Fibroblast of mammary gland (primary cell): ENCODE results near the gene SLC38A9.

Source experiments
- DNase-seq: peaks from one replicate; pipeline ENCODE4 v3.0.0-alpha.2; 2010; ENCODE audit warnings: low read depth
- H3K4me3 ChIP-seq: 2 replicates; pipeline ENCODE4 v1.5.1; 2011; ENCODE audit warnings: low read depth, mild to moderate bottlenecking, low read length, moderate library complexity; ENCODE audit not compliant: control insufficient read depth
- TF ChIP-seq, protein P1 (sequence below): conservative IDR thresholded peaks from 2 replicates; pipeline ENCODE4 v1.5.1; 2011; ENCODE audit warnings: low read depth, low read length, inconsistent platforms; ENCODE audit not compliant: control insufficient read depth, insufficient read depth

SLC38A9 gene

DNA sequence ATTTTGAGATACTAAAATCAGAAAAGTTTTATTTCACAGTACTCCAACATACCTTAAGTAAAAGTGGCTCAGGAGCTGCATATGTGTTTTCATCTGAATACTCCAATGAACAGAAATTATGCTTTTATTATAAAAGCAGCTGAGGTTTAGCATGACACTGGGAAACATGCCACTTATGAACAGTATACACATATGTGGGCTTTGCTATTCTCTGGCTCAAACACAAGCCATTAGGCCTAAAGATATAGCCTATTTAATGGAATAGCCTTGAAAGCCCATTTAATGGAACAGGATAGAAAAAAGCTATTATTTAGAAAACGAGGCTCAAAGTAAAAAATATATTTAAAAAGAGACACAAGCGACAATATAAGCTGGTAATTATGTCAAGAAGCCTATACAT lies 74.1 kb downstream of the SLC38A9 start:
- H3K4me3 ChIP-seq, result no peak overlapping the region
- TF ChIP-seq, protein P1, sequence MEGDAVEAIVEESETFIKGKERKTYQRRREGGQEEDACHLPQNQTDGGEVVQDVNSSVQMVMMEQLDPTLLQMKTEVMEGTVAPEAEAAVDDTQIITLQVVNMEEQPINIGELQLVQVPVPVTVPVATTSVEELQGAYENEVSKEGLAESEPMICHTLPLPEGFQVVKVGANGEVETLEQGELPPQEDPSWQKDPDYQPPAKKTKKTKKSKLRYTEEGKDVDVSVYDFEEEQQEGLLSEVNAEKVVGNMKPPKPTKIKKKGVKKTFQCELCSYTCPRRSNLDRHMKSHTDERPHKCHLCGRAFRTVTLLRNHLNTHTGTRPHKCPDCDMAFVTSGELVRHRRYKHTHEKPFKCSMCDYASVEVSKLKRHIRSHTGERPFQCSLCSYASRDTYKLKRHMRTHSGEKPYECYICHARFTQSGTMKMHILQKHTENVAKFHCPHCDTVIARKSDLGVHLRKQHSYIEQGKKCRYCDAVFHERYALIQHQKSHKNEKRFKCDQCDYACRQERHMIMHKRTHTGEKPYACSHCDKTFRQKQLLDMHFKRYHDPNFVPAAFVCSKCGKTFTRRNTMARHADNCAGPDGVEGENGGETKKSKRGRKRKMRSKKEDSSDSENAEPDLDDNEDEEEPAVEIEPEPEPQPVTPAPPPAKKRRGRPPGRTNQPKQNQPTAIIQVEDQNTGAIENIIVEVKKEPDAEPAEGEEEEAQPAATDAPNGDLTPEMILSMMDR, result no peak
- DNase-seq, result no peak

DNA sequence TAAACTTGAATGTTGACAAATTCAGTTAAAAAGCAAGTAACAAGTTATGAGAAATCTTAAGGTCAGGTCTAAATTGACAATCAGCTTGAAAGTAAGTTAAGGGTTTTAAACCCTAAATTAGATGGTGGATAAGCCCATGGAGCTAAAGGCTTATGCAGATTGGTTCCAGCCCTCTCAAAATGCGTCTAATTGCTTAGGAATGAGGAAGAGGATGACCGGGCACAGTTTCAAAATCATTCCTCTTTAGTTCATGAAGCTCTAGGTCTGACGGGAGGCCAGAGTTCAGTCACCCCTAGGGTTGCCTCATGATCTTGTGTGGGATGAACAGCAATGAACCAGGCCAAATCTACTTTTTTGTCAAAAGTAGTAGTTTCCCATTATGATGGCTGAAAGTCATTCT lies 75.4 kb downstream of the SLC38A9 start:
- no peak overlapping the region for H3K4me3 ChIP-seq
- DNase-seq, result peak; percentile 72
- TF ChIP-seq, protein P1, result no peak

DNA sequence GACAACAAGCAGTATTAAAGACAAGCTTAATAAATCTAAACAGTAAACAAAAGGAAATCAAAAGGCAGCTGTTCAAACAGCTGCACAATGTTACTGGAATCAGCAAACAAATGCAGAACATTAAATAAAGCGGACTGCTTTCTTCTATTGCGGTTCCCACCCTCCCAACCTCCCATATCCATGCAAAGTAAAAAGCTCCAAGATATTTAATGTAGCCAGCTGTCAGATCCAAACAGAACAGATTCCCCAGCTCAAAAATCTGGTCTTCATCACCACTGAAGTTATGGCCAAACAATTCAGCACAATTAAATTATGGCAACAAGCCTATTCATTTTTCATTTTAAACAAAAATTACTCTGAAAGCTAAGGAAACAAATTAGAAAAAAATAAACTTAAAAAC lies 75.9 kb downstream of the SLC38A9 start:
- TF ChIP-seq, protein P1, result no peak
- DNase-seq, result no peak
- no peak overlapping the region for H3K4me3 ChIP-seq

DNA sequence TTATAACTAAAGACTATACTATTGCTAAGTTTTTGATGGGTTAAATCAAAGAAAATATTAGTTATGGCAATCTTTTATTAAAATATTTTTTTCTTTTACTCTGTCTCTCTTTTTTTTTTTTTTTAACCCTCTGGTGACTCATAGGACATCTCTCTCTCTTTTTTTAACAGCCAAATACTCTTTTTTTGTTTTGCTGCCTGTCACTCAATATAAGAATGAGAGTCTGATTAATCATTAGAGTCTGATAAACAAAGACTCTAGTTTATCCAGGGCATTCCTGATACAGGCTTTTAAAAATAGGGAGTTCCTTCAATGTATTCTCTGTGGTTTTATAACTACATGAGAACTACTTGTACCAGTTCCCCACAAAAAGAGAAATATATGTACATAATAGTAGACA lies 77.3 kb downstream of the SLC38A9 start:
- DNase-seq, result no peak
- no peak overlapping the region for H3K4me3 ChIP-seq
- TF ChIP-seq, protein P1, result no peak

DNA sequence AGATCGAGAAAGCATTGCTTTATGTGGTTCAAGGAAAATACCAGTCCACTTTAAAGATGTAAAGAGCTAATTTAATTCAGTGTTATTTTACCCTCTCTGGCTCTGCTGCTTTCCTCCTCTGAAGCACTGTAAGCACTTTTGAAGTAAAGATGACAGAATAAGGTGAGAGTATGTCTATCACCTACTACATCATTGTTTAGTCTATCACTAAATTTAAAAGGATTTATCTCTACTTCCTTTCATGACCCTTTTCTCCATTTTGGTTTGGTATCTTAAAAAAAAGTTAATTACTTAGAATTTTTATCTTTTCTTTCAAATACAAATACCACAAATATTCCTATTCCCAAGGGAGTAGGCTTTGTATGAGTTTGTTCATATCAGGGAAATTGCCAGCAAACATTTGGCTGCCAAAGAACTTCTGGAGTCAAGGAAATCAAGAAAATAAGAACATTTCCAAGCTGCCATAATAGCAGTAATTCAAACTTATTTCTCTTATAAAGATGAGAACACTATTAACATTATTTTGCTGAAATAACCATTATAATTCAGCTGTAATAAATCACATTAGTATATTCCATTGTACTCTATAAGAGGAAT lies 77.8 kb downstream of the SLC38A9 start:
- H3K4me3 ChIP-seq, result no peak overlapping the region
- TF ChIP-seq, protein P1, result no peak
- DNase-seq, result peak; percentile 77

DNA sequence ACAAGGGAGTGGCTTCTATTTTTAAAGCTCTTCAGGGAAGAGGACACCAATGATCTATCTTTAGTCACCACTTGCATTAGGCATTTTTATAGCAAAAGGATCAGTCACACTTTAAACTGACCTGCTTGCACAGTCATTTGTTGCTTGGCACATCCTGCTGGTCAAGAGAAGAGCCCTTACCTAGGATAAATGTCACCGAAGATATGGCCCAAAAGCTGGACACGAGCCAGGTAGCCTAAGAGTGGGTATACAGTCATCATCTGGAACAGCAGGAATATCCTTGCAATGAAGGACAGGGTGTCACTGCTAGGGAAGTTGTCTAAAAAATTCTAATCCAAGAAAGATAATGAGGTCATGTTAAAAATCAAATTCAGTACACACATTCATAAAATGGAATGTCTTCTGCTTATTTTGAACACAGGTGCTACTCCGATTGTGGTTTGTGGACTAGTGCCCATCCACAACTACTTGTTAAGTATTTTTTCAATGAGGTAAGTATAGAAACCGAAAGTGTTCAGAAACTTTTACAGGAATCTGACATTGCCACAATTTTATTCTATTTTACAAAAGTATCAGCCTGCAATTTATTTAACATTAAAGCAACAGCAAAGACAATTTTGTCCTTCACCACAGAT lies 78.4 kb downstream of the SLC38A9 start:
- DNase-seq, result peak; percentile 58
- TF ChIP-seq, protein P1, result no peak
- H3K4me3 ChIP-seq, result no peak overlapping the region
